Vein endothelial cell (primary cell): Measurements from ENCODE around the gene JAG2. TPM values are rescaled to one million over a fixed set of nuclear protein-coding genes. Genes with fewer than 3 reads are reported as not detected.

ENCODE experiments used
- small RNA-seq: library from RNA; depleted of rRNA; stranded (forward); fragments of <200 nt; gene quantifications from one replicate; pipeline ENCODE3, GENCODE V24; 2012
- total RNA-seq: library from RNA; depleted of rRNA; stranded (reverse); fragments of >200 nt; gene quantifications from 2 replicates; pipeline ENCODE4 v1.2.3, GENCODE V29; 2012

The JAG2 gene
- 47.0 and 50.1 TPM in 2 replicates for total RNA-seq

GRCh38 chr14:105168496-105168978 is at the start of gene JAG2:
Gene JAG2, minus strand, starts transcription at chr14:105168776. Its CDS starts 356 bp downstream, at chr14:105168420.

GRCh38 chr14:105180592-105181548 is 12.3 kb upstream of the JAG2 start, which contains the start of gene NUDT14:
Gene NUDT14, minus strand, starts transcription at chr14:105181312. Its CDS starts 103 bp downstream, at chr14:105181209.

Small RNA genes lying within 50 kb of the gene (small RNA-seq; reads per million reads assigned to genes)
- gene AL512356.2: not detected
- not detected for gene MIR6765

Other genes starting within 250 kb of the JAG2 start
- under 0.01 TPM in 2 replicates for gene PLD4, start 243.9 kb downstream of the JAG2 start, total RNA-seq
- gene AHNAK2, start 190.4 kb downstream of the JAG2 start, total RNA-seq: 55.2 and 76.0 TPM in 2 replicates
- 6.5 and 10.2 TPM in 2 replicates for gene CLBA1, start 183.0 kb downstream of the JAG2 start, total RNA-seq
- 39.2 and 45.6 TPM in 2 replicates for gene CDCA4, start 147.7 kb downstream of the JAG2 start, total RNA-seq
- gene GPR132, start 103.3 kb downstream of the JAG2 start, total RNA-seq: not detected in 2 replicates
- gene NUDT14, start 12.5 kb upstream of the JAG2 start, total RNA-seq: 36.2 and 72.2 TPM in 2 replicates
- 58.2 and 58.8 TPM in 2 replicates for gene BTBD6, start 79.8 kb upstream of the JAG2 start, total RNA-seq
- gene BRF1, start 132.2 kb upstream of the JAG2 start, total RNA-seq: 49.3 and 56.0 TPM in 2 replicates
- 69.9 and 99.9 TPM in 2 replicates for gene PACS2, start 146.0 kb upstream of the JAG2 start, total RNA-seq
- 0.10 TPM in 1 of 2 replicates, not detected in the other for gene TEX22, start 229.8 kb upstream of the JAG2 start, total RNA-seq